Activated gamma-delta T cell (primary cell): ENCODE data around the gene RPLP2.

Experiments
- DNase-seq: peaks from one replicate; lab custom pipeline; 2025; lab: John Stamatoyannopoulos, UW

RPLP2 gene

GRCh38 chr11:791658-792534, 17.9 kb upstream of the RPLP2 start:
- no peak for DNase-seq

GRCh38 chr11:792535-792821, 17.3 kb upstream of the RPLP2 start:
- DNase-seq, result no peak

- DNase-seq, result no peak
Measured at GRCh38 chr11:792873-793272, 16.9 kb upstream of the RPLP2 start.

- DNase-seq, result no peak
Measured at GRCh38 chr11:793556-793955, 16.2 kb upstream of the RPLP2 start.

GRCh38 chr11:794013-794765, 15.6 kb upstream of the RPLP2 start:
- DNase-seq, result no peak

GRCh38 chr11:794766-795633, 14.8 kb upstream of the RPLP2 start:
- DNase-seq, result no peak

GRCh38 chr11:795634-796564, 13.9 kb upstream of the RPLP2 start:
- DNase-seq, result peak; percentile 59

GRCh38 chr11:796565-797295, 13.0 kb upstream of the RPLP2 start:
- no peak for DNase-seq

GRCh38 chr11:797296-798092, 12.3 kb upstream of the RPLP2 start:
- peak; percentile 63 for DNase-seq

- peak; percentile 71 for DNase-seq
Measured at GRCh38 chr11:798093-798713, 11.6 kb upstream of the RPLP2 start, which contains the start of gene SLC25A22. TSS of gene SLC25A22 (minus strand) at chr11:798281. CDS start at chr11:795006, 3,275 bp downstream.

GRCh38 chr11:799641-800316, 10.0 kb upstream of the RPLP2 start:
- DNase-seq, result no peak

GRCh38 chr11:800473-800872, 9.3 kb upstream of the RPLP2 start:
- DNase-seq, result no peak

GRCh38 chr11:801097-801780, 8.5 kb upstream of the RPLP2 start:
- no peak for DNase-seq

GRCh38 chr11:802018-802617, 7.6 kb upstream of the RPLP2 start:
- no peak for DNase-seq

GRCh38 chr11:802693-803466, 6.9 kb upstream of the RPLP2 start:
- no peak for DNase-seq

GRCh38 chr11:803467-803742, 6.4 kb upstream of the RPLP2 start:
- no peak for DNase-seq
